H1 (cell line): ENCODE measurements around the gene PCDH19. TPM values are rescaled to one million over a fixed set of nuclear protein-coding genes. Genes with fewer than 3 reads are reported as not detected.

ENCODE experiments used
- CTCF ChIA-PET: fragments of 300-600 bp; sonication (Branson Sonifier 250); formaldehyde crosslinking; loops from one replicate; lab custom pipeline; 2021; ENCODE audit not compliant: partially characterized antibody; lab: Charles Lee
- POLR2A ChIA-PET: fragments of 300-600 bp; sonication (Branson Sonifier 250); formaldehyde crosslinking; loops from one replicate; lab custom pipeline; 2021; ENCODE audit warnings: inconsistent platforms; ENCODE audit not compliant: partially characterized antibody; lab: Charles Lee
- DNase-seq, 2 experiments: peaks; one replicate each; pipeline versions ENCODE4 v3.0.0 to v3.0.0-alpha.2; 2010 to 2022; ENCODE audit warnings: low spot score in 2 of 2, low read depth in 1 of 2, mixed read lengths in 1 of 2
- FAIRE-seq: peaks from 2 replicates; lab custom pipeline; 2011; peaks lifted over from hg19 to GRCh38; lab: Jason Lieb, UNC
- H2AFZ ChIP-seq: 2 replicates; pipeline ENCODE4 v1.8.1; 2012; ENCODE audit warnings: low read length, inconsistent platforms
- H2AK5ac ChIP-seq: 2 replicates; pipeline ENCODE4 v1.6.1; 2013; ENCODE audit warnings: low read depth, low read length
- H2BK120ac ChIP-seq: replicated peaks from 2 replicates; pipeline ENCODE3; 2013; ENCODE audit warnings: low read depth, low read length, inconsistent platforms
- H2BK12ac ChIP-seq: 2 replicates; pipeline ENCODE4 v1.6.1; 2013; ENCODE audit warnings: low read depth, low read length
- H2BK15ac ChIP-seq: 2 replicates; pipeline ENCODE4 v1.6.1; 2013; ENCODE audit warnings: low read length
- H2BK20ac ChIP-seq: 2 replicates; pipeline ENCODE4 v1.6.1; 2013; ENCODE audit warnings: low read length
- H2BK5ac ChIP-seq: 2 replicates; pipeline ENCODE4 v1.6.1; 2013; ENCODE audit warnings: low read depth, low read length
- H3K14ac ChIP-seq: 2 replicates; pipeline ENCODE4 v1.6.1; 2013; ENCODE audit warnings: inconsistent platforms; ENCODE audit not compliant: insufficient read length
- H3K18ac ChIP-seq: 2 replicates; pipeline ENCODE4 v1.6.1; 2013; ENCODE audit warnings: low read length; ENCODE audit errors: extremely low read depth
- H3K23ac ChIP-seq: 2 replicates; pipeline ENCODE4 v1.6.1; 2013; ENCODE audit warnings: inconsistent platforms; ENCODE audit not compliant: insufficient read length
- H3K23me2 ChIP-seq: 2 replicates; pipeline ENCODE4 v1.6.1; 2013; ENCODE audit warnings: low read depth, low read length
- H3K27ac ChIP-seq: 2 replicates; pipeline ENCODE4 v1.6.1; 2011; ENCODE audit warnings: low read depth, low read length, inconsistent platforms
- H3K27me3 ChIP-seq, 4 experiments: replicated peaks in 1 of 4; 1 replicate in 1 of 4; 2 replicates in 3 of 4; pipeline versions ENCODE4 v1.6.1 to v1.8.1; 2011 to 2013; ENCODE audit warnings: low read length in 3 of 4, mild to moderate bottlenecking in 3 of 4, inconsistent platforms in 2 of 4, mixed read lengths in 2 of 4, moderate library complexity in 1 of 4; ENCODE audit not compliant: control insufficient read depth in 3 of 4, insufficient read depth in 3 of 4; ENCODE audit errors: extremely low read depth in 1 of 4
- H3K36me3 ChIP-seq, 4 experiments: 2 replicates each; pipeline versions ENCODE4 v1.6.1 to v1.8.1; 2011 to 2013; ENCODE audit warnings: mild to moderate bottlenecking in 4 of 4, low read length in 3 of 4, moderate library complexity in 2 of 4, control low read depth in 1 of 4, inconsistent platforms in 1 of 4; ENCODE audit not compliant: insufficient read depth in 4 of 4, control insufficient read depth in 2 of 4
- H3K4ac ChIP-seq: replicated peaks from 2 replicates; pipeline ENCODE3; 2013; ENCODE audit warnings: low read length, low read depth, mixed read lengths, inconsistent platforms; ENCODE audit not compliant: insufficient read length
- H3K4me1 ChIP-seq, 4 experiments: replicated peaks in 1 of 4; 1 replicate in 1 of 4; 2 replicates in 3 of 4; pipeline versions ENCODE4 v1.6.1 to v1.8.1; 2011 to 2013; ENCODE audit warnings: low read length in 3 of 4, inconsistent platforms in 2 of 4, mixed read lengths in 1 of 4; ENCODE audit not compliant: insufficient read depth in 4 of 4, control insufficient read depth in 3 of 4
- H3K4me2 ChIP-seq, 2 experiments: 2 replicates each; pipeline versions ENCODE4 v1.6.1 to v1.8.1; 2011 to 2013; ENCODE audit warnings: low read depth in 2 of 2, low read length in 2 of 2, control low read depth in 1 of 2, inconsistent platforms in 1 of 2, mild to moderate bottlenecking in 1 of 2; ENCODE audit not compliant: insufficient read depth in 1 of 2
- H3K4me3 ChIP-seq, 4 experiments: fragments of 200-600, 300-600 bp in 1 of 4; sonication (generic), shearing (Covaris generic), sonication (Bioruptor Twin) in 1 of 4; 2 replicates each; pipeline versions ENCODE4 v1.5.1 to v1.8.1; 2011 to 2016; ENCODE audit warnings: low read length in 4 of 4, low read depth in 3 of 4, control low read depth in 2 of 4, inconsistent platforms in 2 of 4, mild to moderate bottlenecking in 2 of 4, mixed read lengths in 1 of 4, moderate library complexity in 1 of 4; ENCODE audit not compliant: insufficient read depth in 2 of 4; ENCODE audit errors: extremely low read depth in 1 of 4
- H3K56ac ChIP-seq: replicated peaks from 2 replicates; pipeline ENCODE3; 2013; ENCODE audit warnings: low read depth, mild to moderate bottlenecking, mixed read lengths, low read length, inconsistent platforms; ENCODE audit not compliant: insufficient read length
- H3K79me1 ChIP-seq: 2 replicates; pipeline ENCODE4 v1.6.1; 2013; ENCODE audit warnings: low read depth, low read length, control low read depth
- H3K79me2 ChIP-seq, 2 experiments: 2 replicates each; pipeline versions ENCODE4 v1.6.1 to v1.8.1; 2012 to 2013; ENCODE audit warnings: low read length in 2 of 2, mild to moderate bottlenecking in 2 of 2, inconsistent platforms in 1 of 2; ENCODE audit not compliant: insufficient read depth in 2 of 2, control insufficient read depth in 1 of 2
- H3K9ac ChIP-seq, 4 experiments: replicated peaks in 1 of 4; 1 replicate in 1 of 4; 2 replicates in 3 of 4; pipeline versions ENCODE4 v1.6.1 to v1.8.1; 2011 to 2013; ENCODE audit warnings: low read depth in 3 of 4, low read length in 3 of 4, control low read depth in 2 of 4, mild to moderate bottlenecking in 2 of 4, moderate library complexity in 2 of 4, inconsistent platforms in 1 of 4; ENCODE audit errors: extremely low read depth in 1 of 4
- H3K9me3 ChIP-seq, 2 experiments: 2 replicates each; pipeline versions ENCODE4 v1.6.1 to v1.8.1; 2012 to 2013; ENCODE audit warnings: mild to moderate bottlenecking in 2 of 2, moderate library complexity in 2 of 2, control low read depth in 1 of 2, inconsistent platforms in 1 of 2, low read depth in 1 of 2, low read length in 1 of 2, mixed read lengths in 1 of 2; ENCODE audit not compliant: insufficient read depth in 2 of 2
- H4K20me1 ChIP-seq, 2 experiments: replicated peaks in 1 of 2; 2 replicates each; pipeline versions ENCODE3 to v1.8.1; 2011 to 2013; ENCODE audit warnings: inconsistent platforms in 2 of 2, low read length in 2 of 2, mild to moderate bottlenecking in 1 of 2; ENCODE audit not compliant: insufficient read depth in 2 of 2, control insufficient read depth in 1 of 2
- H4K5ac ChIP-seq: 2 replicates; pipeline ENCODE4 v1.6.1; 2013; ENCODE audit warnings: low read length, low read depth, mixed read lengths, inconsistent platforms; ENCODE audit not compliant: insufficient read length
- H4K8ac ChIP-seq: 2 replicates; pipeline ENCODE4 v1.8.0; 2013; ENCODE audit warnings: mild to moderate bottlenecking, moderate library complexity, low read length, inconsistent platforms; ENCODE audit not compliant: insufficient read depth; ENCODE audit errors: extremely low read depth
- H4K91ac ChIP-seq: replicated peaks from 2 replicates; pipeline ENCODE3; 2013; ENCODE audit warnings: low read length, mixed read lengths, inconsistent platforms; ENCODE audit not compliant: insufficient read length
- BACH1 ChIP-seq: IDR thresholded peaks from 2 replicates; pipeline ENCODE4 v1.6.1; 2012; ENCODE audit warnings: low read length, improper control_type of control experiment
- FOSL1 ChIP-seq: IDR thresholded peaks from 2 replicates; pipeline ENCODE4 v1.6.1; 2011; ENCODE audit warnings: mild to moderate bottlenecking, low read depth, low read length, moderate library complexity; ENCODE audit not compliant: insufficient read depth
- HDAC2 ChIP-seq, 2 experiments: fragments of 300-600 bp in 1 of 2; sonication (generic) in 1 of 2; IDR thresholded peaks; 2 replicates each; pipeline ENCODE4 v1.6.1; 2011 to 2012; ENCODE audit warnings: low read depth in 2 of 2, low read length in 2 of 2, mild to moderate bottlenecking in 2 of 2, moderate library complexity in 2 of 2, borderline replicate concordance in 1 of 2, inconsistent platforms in 1 of 2
- JUND ChIP-seq: IDR thresholded peaks from 2 replicates; pipeline ENCODE4 v1.6.1; 2011; ENCODE audit warnings: mild to moderate bottlenecking, improper control_type of control experiment, low read length
- POLR2A ChIP-seq, 2 experiments: IDR thresholded peaks; 1 replicate in 1 of 2; 2 replicates in 1 of 2; pipeline ENCODE4 v1.6.1; 2011; ENCODE audit warnings: low read depth in 2 of 2, low read length in 2 of 2, mild to moderate bottlenecking in 2 of 2; ENCODE audit errors: control extremely low read depth in 1 of 2
- SIN3A ChIP-seq, 2 experiments: IDR thresholded peaks in 1 of 2; conservative IDR thresholded peaks in 1 of 2; 2 replicates each; pipeline ENCODE4 v1.6.1; 2011 to 2012; ENCODE audit warnings: low read length in 2 of 2, improper control_type of control experiment in 1 of 2, low read depth in 1 of 2, mild to moderate bottlenecking in 1 of 2
- TEAD4 ChIP-seq: IDR thresholded peaks from 2 replicates; pipeline ENCODE4 v1.6.1; 2012; ENCODE audit warnings: low read depth, low read length, inconsistent platforms, mixed read lengths
- WGBS, 2 experiments: shearing (Covaris generic) in 1 of 2; methylation state at CpG; one replicate each; pipeline versions ENCODE4 v1.1.6 to v1.1.7; 2013 to 2015; ENCODE audit warnings: low lambda C conversion rate in 2 of 2, mixed read lengths in 2 of 2, inconsistent platforms in 1 of 2, low coverage in 1 of 2, missing lambda C conversion rate in 1 of 2; ENCODE audit not compliant: insufficient replicate concordance in 2 of 2, insufficient coverage in 1 of 2, insufficient read length in 1 of 2; ENCODE audit errors: extremely low coverage in 1 of 2, missing lambda C conversion rate in 1 of 2; 5-methylcytosine and 5-hydroxymethylcytosine counted together
- polyA plus RNA-seq, 7 experiments: library from polyadenylated mRNA; depleted of rRNA in 3 of 7; stranded (reverse) in 5 of 7; unstranded in 2 of 7; fragments of >200 nt in 5 of 7; fragments of 200-250 nt in 2 of 7; gene quantifications; 1 replicate in 5 of 7; 2 replicates in 1 of 7; 4 replicates in 1 of 7; pipeline versions ENCODE4 v1.2.1 to v1.2.3, GENCODE V29; 2011 to 2013; ENCODE audit warnings: missing spikeins in 2 of 7, mixed read lengths in 2 of 7
- total RNA-seq: library from RNA; stranded (reverse); fragmentation: NEBNext Ultra II Directional; extraction: Animal tissue kit (Norgen Biotek cat#: 25700); gene quantifications from 2 replicates; pipeline ENCODE4 v1.2.1, GENCODE V29; 2021
- TF ChIP-seq, protein P1 (sequence below), 3 experiments: IDR thresholded peaks; 1 replicate in 2 of 3; 2 replicates in 1 of 3; pipeline versions ENCODE4 v1.5.1 to v1.6.1; 2011; ENCODE audit warnings: low read length in 3 of 3, mild to moderate bottlenecking in 3 of 3, inconsistent platforms in 2 of 3, low read depth in 1 of 3, moderate library complexity in 1 of 3; ENCODE audit not compliant: insufficient read depth in 1 of 3; ENCODE audit errors: control extremely low read depth in 1 of 3

PCDH19 gene
- total and polyA plus RNA-seq, 2 of the 8 experiments (the other 6 are each of a cell fraction or from before 2014, with no cell fraction given): 0.12 to 1.2 TPM

DNA sequence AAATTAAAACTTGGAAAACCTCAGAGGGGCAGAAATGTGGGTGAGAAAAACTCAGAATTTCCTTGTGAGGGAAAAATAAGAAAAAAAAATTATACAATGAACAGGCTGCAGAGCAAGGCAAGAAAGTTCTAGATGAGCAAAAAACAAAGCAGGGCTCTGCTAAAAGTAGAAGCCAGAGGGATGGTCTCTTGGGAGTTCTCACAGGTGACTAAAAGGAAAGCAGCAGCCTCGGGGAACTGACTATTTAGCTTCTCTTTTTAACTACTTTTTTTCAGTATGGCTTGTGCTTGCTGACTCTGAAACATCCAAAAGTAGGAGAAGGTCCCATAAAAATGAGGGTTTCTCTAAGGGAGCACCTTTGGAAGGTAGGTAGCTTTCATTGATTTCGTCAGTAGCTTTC is 36.4 kb downstream of the PCDH19 start:
- Histone ChIP-seq H4K20me1 (no peaks in the 10 kb centered on the region), H3K9ac (no peak overlapping the region), H3K23ac (no peak overlapping the region), H3K36me3 (no peaks in the 10 kb centered on the region), H3K56ac (no peak overlapping the region), H3K4me1 (no peaks in the 10 kb centered on the region), H3K14ac (no peak overlapping the region), H3K9me3 (no peaks in the 10 kb centered on the region), H4K91ac (no peak overlapping the region), H2BK15ac (no peak overlapping the region), H2BK120ac (no peak overlapping the region), H3K27ac (no peak overlapping the region), H4K5ac (no peak overlapping the region), H3K27me3 (no peaks in the 10 kb centered on the region), H2BK12ac (no peak overlapping the region), H2AK5ac (no peak overlapping the region), H3K18ac (no peak overlapping the region), H3K79me1 (no peaks in the 10 kb centered on the region), H3K4me3 (no peak overlapping the region), H2BK5ac (no peak overlapping the region), H2AFZ (no peak overlapping the region), H2BK20ac (no peak overlapping the region), H3K23me2 (no peaks in the 10 kb centered on the region)
- CTCF ChIA-PET: interaction anchor here (1.2 to 6.4 kb wide), 3 partner anchors 9 to 39 kb away, joined by 3 to 51 read pairs (median 9); partner anchors contain the start of gene PCDH19
- no peak for DNase-seq
- no peak for TF ChIP-seq HDAC2 (IDR thresholded peaks at IDR 0.05; ENCODE audit: borderline replicate concordance in 1 of 2, low read depth in 2 of 2, low read length in 2 of 2)
- TF ChIP-seq JUND: no peak
- TF ChIP-seq, protein P1, sequence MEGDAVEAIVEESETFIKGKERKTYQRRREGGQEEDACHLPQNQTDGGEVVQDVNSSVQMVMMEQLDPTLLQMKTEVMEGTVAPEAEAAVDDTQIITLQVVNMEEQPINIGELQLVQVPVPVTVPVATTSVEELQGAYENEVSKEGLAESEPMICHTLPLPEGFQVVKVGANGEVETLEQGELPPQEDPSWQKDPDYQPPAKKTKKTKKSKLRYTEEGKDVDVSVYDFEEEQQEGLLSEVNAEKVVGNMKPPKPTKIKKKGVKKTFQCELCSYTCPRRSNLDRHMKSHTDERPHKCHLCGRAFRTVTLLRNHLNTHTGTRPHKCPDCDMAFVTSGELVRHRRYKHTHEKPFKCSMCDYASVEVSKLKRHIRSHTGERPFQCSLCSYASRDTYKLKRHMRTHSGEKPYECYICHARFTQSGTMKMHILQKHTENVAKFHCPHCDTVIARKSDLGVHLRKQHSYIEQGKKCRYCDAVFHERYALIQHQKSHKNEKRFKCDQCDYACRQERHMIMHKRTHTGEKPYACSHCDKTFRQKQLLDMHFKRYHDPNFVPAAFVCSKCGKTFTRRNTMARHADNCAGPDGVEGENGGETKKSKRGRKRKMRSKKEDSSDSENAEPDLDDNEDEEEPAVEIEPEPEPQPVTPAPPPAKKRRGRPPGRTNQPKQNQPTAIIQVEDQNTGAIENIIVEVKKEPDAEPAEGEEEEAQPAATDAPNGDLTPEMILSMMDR (IDR thresholded peaks at IDR 0.05; ENCODE audit: control extremely low read depth in 1 of 3, insufficient read depth in 1 of 3, low read depth in 1 of 3, low read length in 3 of 3): no peak
- TF ChIP-seq BACH1: no peak
- no peak for TF ChIP-seq FOSL1
- no peak for TF ChIP-seq POLR2A (IDR thresholded peaks at IDR 0.05; ENCODE audit: control extremely low read depth in 1 of 2, low read depth in 2 of 2, low read length in 2 of 2)
- no peak for TF ChIP-seq SIN3A (conservative IDR thresholded peaks at IDR 0.05 in 1 of 2, IDR thresholded peaks at IDR 0.05 in 1 of 2; ENCODE audit: low read depth in 1 of 2, low read length in 2 of 2)
- no peak for TF ChIP-seq TEAD4
- TF ChIP-seq, all 59 proteins: peak for 0
- FAIRE-seq: no peak
- 96% methylated on average over 2 of the region's 2 CpGs; no CpG with 5 or more reads in 1 of the 2 experiments for WGBS, 2 experiments
- Histone ChIP-seq H3K4ac (no peak overlapping the region), H3K4me2 (no peak overlapping the region), H4K8ac (no peak overlapping the region), H3K79me2 (no peaks in the 10 kb centered on the region)
- POLR2A ChIA-PET: no interaction called here
